ENCODE measurements around the gene PTPRM.

The PTPRM gene

GRCh38 chr18:7593218-7593819, 26.2 kb downstream of the PTPRM start:
- Histone ChIP-seq H3K9me3 (ENCODE audit: control insufficient read depth, low read length) (no peaks in the 10 kb centered on the region), H3K36me3 (ENCODE audit: control insufficient read depth in 1 of 2, insufficient read depth in 2 of 2, low read depth in 1 of 2, low read length in 2 of 2) (no peaks in the 10 kb centered on the region), H3K14ac (ENCODE audit: low read length in 2 of 2) (no peak overlapping the region), H3K18ac (ENCODE audit: low read depth in 1 of 2, low read length in 2 of 2) (no peak overlapping the region), H3K4ac (ENCODE audit: low read depth in 1 of 2, low read length in 2 of 2) (no peak overlapping the region), H2AFZ (ENCODE audit: low read depth, low read length) (no peak overlapping the region), H3K27me3 (ENCODE audit: control insufficient read depth in 1 of 2, insufficient read depth in 1 of 2, low read length in 2 of 2) (no peaks in the 10 kb centered on the region), H2BK15ac (ENCODE audit: low read depth, poor library complexity, severe bottlenecking) (no peak overlapping the region), H2BK5ac (ENCODE audit: low read depth, low read length, poor library complexity, severe bottlenecking) (no peak overlapping the region), H4K8ac (ENCODE audit: low read length) (no peak overlapping the region), H2AK5ac (ENCODE audit: low read length, severe bottlenecking) (no peak overlapping the region), H3K23ac (ENCODE audit: low read length in 2 of 2) (no peak overlapping the region), H3K4me1 (ENCODE audit: control insufficient read depth, insufficient read depth, low read depth, low read length) (peaks cover 12% of the 10 kb centered on the region), H2BK12ac (ENCODE audit: low read length in 2 of 2) (no peak overlapping the region), H3K9ac (ENCODE audit: low read length) (no peak overlapping the region), H3K4me2 (ENCODE audit: low read length, poor library complexity, severe bottlenecking) (no peak overlapping the region), H3K27ac (ENCODE audit: low read length, poor library complexity, severe bottlenecking) (peak overlapping the region; percentile 24), H3K79me1 (replicated peaks; ENCODE audit: low read length, poor library complexity, severe bottlenecking) (peaks cover 15% of the 10 kb centered on the region), H2BK120ac (ENCODE audit: low read depth, low read length) (no peak overlapping the region), H4K91ac (ENCODE audit: low read length) (no peak overlapping the region), H3K4me3 (ENCODE audit: insufficient read depth in 1 of 2, low read depth in 1 of 2, low read length in 2 of 2) (no peak overlapping the region)
- no peak for DNase-seq
- WGBS = 92% methylated on average over 3 of the region's 5 CpGs

GRCh38 chr18:7596147-7596546, 29.0 kb downstream of the PTPRM start:
- Histone ChIP-seq H4K8ac (ENCODE audit: low read length) (no peak overlapping the region), H3K18ac (ENCODE audit: low read depth in 1 of 2, low read length in 2 of 2) (no peak overlapping the region), H2AK5ac (ENCODE audit: low read length, severe bottlenecking) (peak overlapping the region; percentile 81), H2BK15ac (ENCODE audit: low read depth, poor library complexity, severe bottlenecking) (no peak overlapping the region), H2BK120ac (ENCODE audit: low read depth, low read length) (no peak overlapping the region), H3K9ac (ENCODE audit: low read length) (peak overlapping the region; percentile 46), H3K14ac (ENCODE audit: low read length in 2 of 2) (no peak overlapping the region), H3K79me1 (replicated peaks; ENCODE audit: low read length, poor library complexity, severe bottlenecking) (peaks cover 10% of the 10 kb centered on the region), H2AFZ (ENCODE audit: low read depth, low read length) (no peak overlapping the region), H3K4me2 (ENCODE audit: low read length, poor library complexity, severe bottlenecking) (no peak overlapping the region), H3K36me3 (ENCODE audit: control insufficient read depth in 1 of 2, insufficient read depth in 2 of 2, low read depth in 1 of 2, low read length in 2 of 2) (no peaks in the 10 kb centered on the region), H2BK5ac (ENCODE audit: low read depth, low read length, poor library complexity, severe bottlenecking) (no peak overlapping the region), H3K4me3 (ENCODE audit: insufficient read depth in 1 of 2, low read depth in 1 of 2, low read length in 2 of 2) (no peak overlapping the region), H4K91ac (ENCODE audit: low read length) (no peak overlapping the region), H3K27me3 (ENCODE audit: control insufficient read depth in 1 of 2, insufficient read depth in 1 of 2, low read length in 2 of 2) (no peaks in the 10 kb centered on the region), H3K4me1 (ENCODE audit: control insufficient read depth, insufficient read depth, low read depth, low read length) (peaks cover 26% of the 10 kb centered on the region), H3K27ac (ENCODE audit: low read length, poor library complexity, severe bottlenecking) (no peak overlapping the region), H3K4ac (ENCODE audit: low read depth in 1 of 2, low read length in 2 of 2) (no peak overlapping the region), H3K23ac (ENCODE audit: low read length in 2 of 2) (no peak overlapping the region), H2BK12ac (ENCODE audit: low read length in 2 of 2) (peak overlapping the region in 1 of 2 experiments; percentile 1), H3K9me3 (ENCODE audit: control insufficient read depth, low read length) (no peaks in the 10 kb centered on the region)
- peak; percentile 61 for DNase-seq
- 100% methylated on average over 2 of the region's 4 CpGs for WGBS

- H3K23ac ChIP-seq (ENCODE audit: low read length in 2 of 2) = no peak overlapping the region
- H3K18ac ChIP-seq (ENCODE audit: low read depth in 1 of 2, low read length in 2 of 2) = no peak overlapping the region
- no peak overlapping the region for H3K4me2 ChIP-seq (ENCODE audit: low read length, poor library complexity, severe bottlenecking)
- peaks cover 26% of the 10 kb centered on the region for H3K4me1 ChIP-seq (ENCODE audit: control insufficient read depth, insufficient read depth, low read depth, low read length)
- H3K14ac ChIP-seq (ENCODE audit: low read length in 2 of 2) = no peak overlapping the region
- H4K8ac ChIP-seq (ENCODE audit: low read length) = no peak overlapping the region
- peaks cover 10% of the 10 kb centered on the region for H3K79me1 ChIP-seq (replicated peaks; ENCODE audit: low read length, poor library complexity, severe bottlenecking)
- H3K27me3 ChIP-seq (ENCODE audit: control insufficient read depth in 1 of 2, insufficient read depth in 1 of 2, low read length in 2 of 2) = no peaks in the 10 kb centered on the region
- H2BK5ac ChIP-seq (ENCODE audit: low read depth, low read length, poor library complexity, severe bottlenecking) = no peak overlapping the region
- no peak overlapping the region for H4K91ac ChIP-seq (ENCODE audit: low read length)
- no peak overlapping the region for H2BK12ac ChIP-seq (ENCODE audit: low read length in 2 of 2)
- H3K9ac ChIP-seq (ENCODE audit: low read length) = no peak overlapping the region
- H3K4ac ChIP-seq (ENCODE audit: low read depth in 1 of 2, low read length in 2 of 2) = no peak overlapping the region
- DNase-seq = no peak
- no peak overlapping the region for H2AFZ ChIP-seq (ENCODE audit: low read depth, low read length)
- H3K9me3 ChIP-seq (ENCODE audit: control insufficient read depth, low read length) = no peaks in the 10 kb centered on the region
- no peak overlapping the region for H2AK5ac ChIP-seq (ENCODE audit: low read length, severe bottlenecking)
- WGBS = no CpG with 5 or more reads among the region's 3 CpGs
- H2BK120ac ChIP-seq (ENCODE audit: low read depth, low read length) = no peak overlapping the region
- no peak overlapping the region for H3K27ac ChIP-seq (ENCODE audit: low read length, poor library complexity, severe bottlenecking)
- no peak overlapping the region for H3K4me3 ChIP-seq (ENCODE audit: insufficient read depth in 1 of 2, low read depth in 1 of 2, low read length in 2 of 2)
- no peak overlapping the region for H2BK15ac ChIP-seq (ENCODE audit: low read depth, poor library complexity, severe bottlenecking)
- H3K36me3 ChIP-seq (ENCODE audit: control insufficient read depth in 1 of 2, insufficient read depth in 2 of 2, low read depth in 1 of 2, low read length in 2 of 2) = no peaks in the 10 kb centered on the region
Observed at GRCh38 chr18:7597500-7597899, 30.4 kb downstream of the PTPRM start.

- no peak overlapping the region for H4K91ac ChIP-seq (ENCODE audit: low read length)
Observed at GRCh38 chr18:7598167-7599047, 31.3 kb downstream of the PTPRM start.

More at GRCh38 chr18:7598167-7599047, 31.3 kb downstream of the PTPRM start:
- no peaks in the 10 kb centered on the region for H3K27me3 ChIP-seq (ENCODE audit: control insufficient read depth in 1 of 2, insufficient read depth in 1 of 2, low read length in 2 of 2)
- DNase-seq = peak; percentile 63
- no peaks in the 10 kb centered on the region for H3K9me3 ChIP-seq (ENCODE audit: control insufficient read depth, low read length)
- no peak overlapping the region for H3K4me2 ChIP-seq (ENCODE audit: low read length, poor library complexity, severe bottlenecking)
- H3K9ac ChIP-seq (ENCODE audit: low read length) = no peak overlapping the region
- 75% methylated on average over 4 of the region's 7 CpGs for WGBS
- H2AK5ac ChIP-seq (ENCODE audit: low read length, severe bottlenecking) = no peak overlapping the region
- no peak overlapping the region for H2BK120ac ChIP-seq (ENCODE audit: low read depth, low read length)
- H3K4me1 ChIP-seq (ENCODE audit: control insufficient read depth, insufficient read depth, low read depth, low read length) = peaks cover 26% of the 10 kb centered on the region
- no peak overlapping the region for H3K4me3 ChIP-seq (ENCODE audit: insufficient read depth in 1 of 2, low read depth in 1 of 2, low read length in 2 of 2)
- no peak overlapping the region for H3K27ac ChIP-seq (ENCODE audit: low read length, poor library complexity, severe bottlenecking)
- H3K36me3 ChIP-seq (ENCODE audit: control insufficient read depth in 1 of 2, insufficient read depth in 2 of 2, low read depth in 1 of 2, low read length in 2 of 2) = no peaks in the 10 kb centered on the region
- peaks cover 10% of the 10 kb centered on the region for H3K79me1 ChIP-seq (replicated peaks; ENCODE audit: low read length, poor library complexity, severe bottlenecking)
- no peak overlapping the region for H3K14ac ChIP-seq (ENCODE audit: low read length in 2 of 2)
- H2BK5ac ChIP-seq (ENCODE audit: low read depth, low read length, poor library complexity, severe bottlenecking) = no peak overlapping the region
- H4K8ac ChIP-seq (ENCODE audit: low read length) = no peak overlapping the region
- H3K18ac ChIP-seq (ENCODE audit: low read depth in 1 of 2, low read length in 2 of 2) = no peak overlapping the region
- no peak overlapping the region for H3K4ac ChIP-seq (ENCODE audit: low read depth in 1 of 2, low read length in 2 of 2)
- H2BK12ac ChIP-seq (ENCODE audit: low read length in 2 of 2) = no peak overlapping the region
- no peak overlapping the region for H2BK15ac ChIP-seq (ENCODE audit: low read depth, poor library complexity, severe bottlenecking)
- H3K23ac ChIP-seq (ENCODE audit: low read length in 2 of 2) = no peak overlapping the region
- no peak overlapping the region for H2AFZ ChIP-seq (ENCODE audit: low read depth, low read length)

Data from mesenchymal stem cell (in vitro differentiated cells and primary cell).